ENCODE data around the gene RIPOR3.
A peak's percentile ranks its signal among the peaks of the same experiment; 100 is the strongest.
"Not testable (repeated sequence)": the region's sequence is repeated elsewhere in the genome, so short reads cannot be mapped to it uniquely, and the experiment has no call there.

Gene RIPOR3

GRCh38 chr20:50601511-50602431 lies 89.6 kb downstream of the RIPOR3 start:
- DNase-seq: no peak

- no peak for DNase-seq
Measured at GRCh38 chr20:50600281-50600895, 91.0 kb downstream of the RIPOR3 start.

GRCh38 chr20:50598768-50599167 lies 92.6 kb downstream of the RIPOR3 start:
- DNase-seq: not testable (repeated sequence)

GRCh38 chr20:50598074-50598473 lies 93.3 kb downstream of the RIPOR3 start:
- no peak for DNase-seq

GRCh38 chr20:50597406-50597969 lies 93.9 kb downstream of the RIPOR3 start:
- no peak for DNase-seq

GRCh38 chr20:50596694-50597021 lies 94.7 kb downstream of the RIPOR3 start:
- no peak for DNase-seq

GRCh38 chr20:50595988-50596693 lies 95.2 kb downstream of the RIPOR3 start:
- DNase-seq: no peak

GRCh38 chr20:50595433-50595895 lies 95.9 kb downstream of the RIPOR3 start:
- DNase-seq: no peak

- DNase-seq: no peak
Measured at GRCh38 chr20:50594591-50595432, 96.5 kb downstream of the RIPOR3 start.

GRCh38 chr20:50594231-50594590 lies 97.1 kb downstream of the RIPOR3 start:
- no peak for DNase-seq

- no peak for DNase-seq
Measured at GRCh38 chr20:50593005-50593335, 98.4 kb downstream of the RIPOR3 start.

GRCh38 chr20:50592282-50593004 lies 98.9 kb downstream of the RIPOR3 start:
- peak; percentile 53 for DNase-seq

GRCh38 chr20:50591233-50591852 lies 100.0 kb downstream of the RIPOR3 start:
- DNase-seq: no peak

GRCh38 chr20:50590348-50590664 lies 101.0 kb downstream of the RIPOR3 start:
- peak; percentile 70 for DNase-seq

- DNase-seq: no peak
Measured at GRCh38 chr20:50589548-50590347, 101.6 kb downstream of the RIPOR3 start.

GRCh38 chr20:50588034-50588736 lies 103.2 kb downstream of the RIPOR3 start:
- peak; percentile 35 for DNase-seq

GRCh38 chr20:50587291-50587961 lies 103.9 kb downstream of the RIPOR3 start:
- DNase-seq: peak; percentile 43

- DNase-seq: no peak
Measured at GRCh38 chr20:50586531-50587232, 104.7 kb downstream of the RIPOR3 start.

- DNase-seq: no peak
Measured at GRCh38 chr20:50585678-50586077, 105.7 kb downstream of the RIPOR3 start.
